Activated CD8-positive, alpha-beta T cell treated with anti-CD3 and anti-CD28 coated beads, Interleukin-2, amount 10 ng/mL, durations not matched to agents 7 days and 5 days (primary cell): ENCODE measurements around the gene DENND4B. TPM values are rescaled to one million over a fixed set of nuclear protein-coding genes. Genes with fewer than 3 reads are reported as not detected.

Source experiments
- ATAC-seq: fragments of 150-1000 bp; cut with Tn5 transposase; one replicate; pipeline ENCODE4 v1.10.0; 2021; ENCODE audit warnings: moderate library complexity
- CTCF ChIA-PET: fragments of 350-600 bp; sonication (Branson Sonifier 250); formaldehyde crosslinking; loops from one replicate; lab custom pipeline; 2021; ENCODE audit warnings: antibody characterized with exemption; lab: Charles Lee
- POLR2A ChIA-PET: fragments of 350-600 bp; sonication (Branson Sonifier 250); formaldehyde crosslinking; loops from one replicate; lab custom pipeline; 2021; ENCODE audit warnings: antibody characterized with exemption; lab: Charles Lee
- DNase-seq: peaks from one replicate; pipeline ENCODE4 v3.0.0-alpha.2; 2020
- H3K27ac Mint-ChIP-seq: one replicate; pipeline ENCODE4 v1.8.0; 2021; ENCODE audit warnings: mild to moderate bottlenecking, mixed read lengths
- H3K27me3 Mint-ChIP-seq: one replicate; pipeline ENCODE4 v1.8.0; 2021; ENCODE audit warnings: low read depth, mixed read lengths
- H3K36me3 Mint-ChIP-seq: one replicate; pipeline ENCODE4 v1.8.0; 2021; ENCODE audit warnings: low read depth, mixed read lengths
- H3K4me1 Mint-ChIP-seq: one replicate; pipeline ENCODE4 v1.8.0; 2021; ENCODE audit warnings: low read depth, mixed read lengths
- H3K4me3 Mint-ChIP-seq: one replicate; pipeline ENCODE4 v1.8.0; 2021; ENCODE audit warnings: mild to moderate bottlenecking, mixed read lengths
- H3K9me3 Mint-ChIP-seq: one replicate; pipeline ENCODE4 v1.8.0; 2022; ENCODE audit warnings: mixed read lengths; ENCODE audit not compliant: insufficient read depth
- total RNA-seq, 2 experiments: library from RNA; stranded (reverse); gene quantifications; one replicate each; pipeline ENCODE4 v1.2.3, GENCODE V29; 2021

The DENND4B gene
- total RNA-seq, 2 experiments from 2014 or later, result 140 to 143 TPM

- H3K27ac Mint-ChIP-seq, result peak overlapping the region; percentile 93
- DNase-seq (no peak), ATAC-seq (no peak)
- peak overlapping the region; percentile 86 for H3K4me3 Mint-ChIP-seq
- peaks cover 19% of the 10 kb centered on the region for H3K36me3 Mint-ChIP-seq
- H3K9me3 Mint-ChIP-seq, result no peaks in the 10 kb centered on the region
- no peaks in the 10 kb centered on the region for H3K27me3 Mint-ChIP-seq
- H3K4me1 Mint-ChIP-seq, result peaks cover 61% of the 10 kb centered on the region
- ChIA-PET POLR2A (interaction anchor here (1.2 to 4.1 kb wide), 6 partner anchors 9 to 46 kb away, joined by 3 to 62 read pairs (median 24); partner anchors contain the start of genes CRTC2, DENND4B, GATAD2B and JTB), CTCF (interaction anchor here (0.8 to 7.4 kb wide), 8 partner anchors 9 to 213 kb away, joined by 3 to 109 read pairs (median 6); partner anchors contain the start of genes CRTC2, JTB, RAB13 and RPS27)
Observed at GRCh38 chr1:153968408-153968807, 21.9 kb upstream of the DENND4B start.

GRCh38 chr1:153968000-153968363 is 21.5 kb upstream of the DENND4B start:
- DNase-seq (no peak), ATAC-seq (no peak)
- ChIA-PET CTCF (interaction anchor here (0.8 to 7.4 kb wide), 12 partner anchors 9 to 296 kb away, joined by 3 to 109 read pairs (median 4); partner anchors contain the start of genes CRTC2, DENND4B, GATAD2B and JTB), POLR2A (interaction anchor here (0.6 to 4.1 kb wide), 23 partner anchors 9 to 428 kb away, joined by 3 to 62 read pairs (median 5); partner anchors contain the start of genes CRTC2, DENND4B, GATAD2B and JTB)
- H3K27me3 Mint-ChIP-seq, result no peaks in the 10 kb centered on the region
- peak overlapping the region; percentile 86 for H3K4me3 Mint-ChIP-seq
- no peaks in the 10 kb centered on the region for H3K9me3 Mint-ChIP-seq
- peak overlapping the region; percentile 93 for H3K27ac Mint-ChIP-seq
- H3K36me3 Mint-ChIP-seq, result peaks cover 14% of the 10 kb centered on the region
- peaks cover 58% of the 10 kb centered on the region for H3K4me1 Mint-ChIP-seq

- Mint-ChIP-seq H3K4me3 (peak within 1 kb of the TSS; percentile 86), H3K4me1 (peaks cover 58% of the 10 kb centered on the region), H3K36me3 (peaks cover 8% of the 10 kb centered on the region), H3K27me3 (no peaks in the 10 kb centered on the region), H3K9me3 (no peaks in the 10 kb centered on the region), H3K27ac (peak within 1 kb of the TSS; percentile 93)
- DNase-seq (peak; percentile 91), ATAC-seq (peak; percentile 88)
- ChIA-PET POLR2A (interaction anchor here (0.6 to 4.1 kb wide), 27 partner anchors 10 to 796 kb away, joined by 3 to 62 read pairs (median 4); partner anchors contain the start of genes CHTOP, CRTC2, DENND4B and GATAD2B), CTCF (interaction anchor here (0.8 to 7.4 kb wide), 12 partner anchors 10 to 295 kb away, joined by 3 to 109 read pairs (median 6); partner anchors contain the start of genes CRTC2, DENND4B, GATAD2B and JTB)
Observed at GRCh38 chr1:153967107-153967999, 20.8 kb upstream of the DENND4B start, which contains the start of gene CREB3L4. Gene CREB3L4 (plus strand): TSS chr1:153967902. CDS start chr1:153968526, 624 bp downstream.

- POLR2A ChIA-PET, result interaction anchor here (0.6 to 2.8 kb wide), 8 partner anchors 9 to 312 kb away, joined by 3 to 23 read pairs (median 4); partner anchors contain the start of genes DENND4B and JTB
- Mint-ChIP-seq H3K4me1 (peaks cover 69% of the 10 kb centered on the region), H3K4me3 (peak overlapping the region; percentile 75), H3K36me3 (peaks cover 18% of the 10 kb centered on the region), H3K27ac (peak overlapping the region; percentile 76), H3K27me3 (no peaks in the 10 kb centered on the region), H3K9me3 (no peaks in the 10 kb centered on the region)
- CTCF ChIA-PET, result interaction anchor here (1.9 to 7.4 kb wide), 5 partner anchors 13 to 167 kb away, joined by 9 to 109 read pairs (median 25); partner anchors contain the start of genes DENND4B, JTB and RAB13
- DNase-seq (no peak), ATAC-seq (no peak)
Observed at GRCh38 chr1:153963850-153964331, 17.4 kb upstream of the DENND4B start.

DNA sequence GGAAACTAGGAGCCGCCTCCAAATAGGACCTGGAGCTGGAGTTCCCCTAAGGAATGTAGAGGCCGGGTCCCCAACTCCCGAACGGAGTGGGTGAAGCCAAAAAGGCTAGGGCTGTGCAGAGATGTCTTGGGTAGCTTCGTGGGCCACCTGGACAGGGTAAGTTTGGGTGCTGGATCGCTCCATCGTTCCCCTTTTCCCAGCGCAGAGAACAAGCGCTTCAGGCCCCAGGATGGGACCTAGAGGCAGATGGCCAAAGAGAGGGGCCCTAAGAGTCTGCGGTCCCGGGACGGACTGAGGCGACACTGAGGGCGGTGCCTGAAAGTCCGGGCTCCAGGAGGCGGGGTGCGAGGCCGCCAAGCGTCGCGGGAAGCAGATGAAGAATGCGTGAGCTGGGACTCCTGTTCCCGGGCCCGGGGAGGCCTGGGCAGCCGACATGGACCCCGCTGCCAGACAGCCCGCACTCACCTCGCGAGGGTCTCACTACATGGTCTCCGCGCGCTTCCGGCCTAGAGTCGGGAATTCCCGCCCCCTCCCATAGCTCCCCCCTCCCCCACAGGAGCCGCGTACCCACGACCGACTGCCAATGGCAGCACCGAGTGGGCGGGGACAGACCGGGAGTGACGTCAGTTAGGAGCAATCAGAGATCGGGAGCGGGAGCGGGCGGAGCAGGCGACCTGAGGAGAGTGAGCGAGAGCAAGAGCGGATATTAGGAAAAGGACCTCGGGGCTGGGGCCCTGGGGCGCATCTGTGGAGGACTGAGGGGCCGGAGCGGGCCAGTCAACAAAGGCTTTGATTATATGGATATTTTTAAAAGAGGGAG is 16.7 kb upstream of the DENND4B start, which contains the start of gene SLC39A1:
SLC39A1 (minus strand) TSS at position 508 of the 820 bp plus-strand sequence. CDS start 822 bp downstream, outside the sequence.
- DNase-seq, result peak; percentile 96
- Mint-ChIP-seq H3K36me3 (peaks cover 18% of the 10 kb centered on the region), H3K4me1 (peaks cover 68% of the 10 kb centered on the region), H3K4me3 (peak within 1 kb of the TSS; percentile 75), H3K27ac (peak within 1 kb of the TSS; percentile 76), H3K9me3 (no peaks in the 10 kb centered on the region), H3K27me3 (no peaks in the 10 kb centered on the region)
- ATAC-seq, result peak; percentile 66
- ChIA-PET POLR2A (interaction anchor here (0.6 to 2.8 kb wide), 13 partner anchors 9 to 329 kb away, joined by 3 to 23 read pairs (median 4); partner anchors contain the start of genes DENND4B, GATAD2B and JTB), CTCF (interaction anchor here (1.3 to 7.4 kb wide), 5 partner anchors 14 to 166 kb away, joined by 4 to 109 read pairs (median 12); partner anchors contain the start of genes DENND4B, GATAD2B, JTB and RAB13)

DNA sequence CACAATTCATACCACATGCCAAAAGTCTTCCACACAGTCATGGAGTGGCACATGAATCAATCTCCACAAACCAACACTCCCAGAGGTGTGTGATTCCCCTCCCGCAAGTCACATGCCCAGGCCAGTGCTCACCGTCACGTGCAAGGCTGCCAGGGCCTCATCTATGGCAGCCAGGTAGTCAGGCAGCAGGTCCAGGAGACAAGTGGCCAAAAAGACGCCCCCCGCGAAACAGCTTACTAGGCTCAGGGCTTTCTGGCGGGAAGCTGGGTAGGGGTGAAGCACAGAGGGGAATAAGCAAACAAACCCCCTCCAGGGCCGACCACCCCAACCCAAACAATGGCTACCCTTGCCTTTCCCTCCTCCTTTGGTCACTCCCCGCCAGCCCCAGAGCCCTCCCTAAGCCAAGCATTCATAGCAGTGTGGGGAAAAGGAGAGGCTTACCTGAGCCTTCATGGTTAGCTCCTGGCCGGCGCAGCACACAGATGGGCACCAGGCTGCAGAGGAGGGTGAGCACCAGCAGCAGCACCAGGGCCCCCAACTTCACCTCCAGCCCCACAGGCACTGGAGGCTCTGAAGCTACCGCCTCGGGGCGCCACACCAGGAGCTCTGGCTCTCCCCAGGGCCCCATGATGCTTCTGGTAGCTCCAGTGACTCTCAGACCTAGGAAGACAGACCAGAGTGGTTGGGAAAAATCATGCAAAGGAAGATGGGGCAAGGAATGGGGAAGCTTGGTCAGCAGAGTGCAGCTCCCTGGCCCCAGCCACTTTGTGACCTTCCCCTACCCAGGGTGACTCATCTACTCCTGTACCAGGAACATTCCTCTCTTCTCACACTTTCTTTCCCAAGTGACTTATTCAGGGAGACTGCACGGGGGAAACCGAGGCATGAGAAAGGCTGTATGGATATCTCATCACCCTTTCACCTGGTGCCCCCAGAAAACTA is 15.8 kb upstream of the DENND4B start:
- peaks cover 60% of the 10 kb centered on the region for H3K4me1 Mint-ChIP-seq
- no peaks in the 10 kb centered on the region for H3K27me3 Mint-ChIP-seq
- H3K4me3 Mint-ChIP-seq, result peak overlapping the region; percentile 75
- ATAC-seq (no peak), DNase-seq (no peak)
- no peaks in the 10 kb centered on the region for H3K9me3 Mint-ChIP-seq
- H3K27ac Mint-ChIP-seq, result peak overlapping the region; percentile 76
- CTCF ChIA-PET, result interaction anchor here (1.3 to 7.4 kb wide), 5 partner anchors 15 to 165 kb away, joined by 4 to 109 read pairs (median 12); partner anchors contain the start of genes DENND4B, GATAD2B, JTB and RAB13
- H3K36me3 Mint-ChIP-seq, result peaks cover 18% of the 10 kb centered on the region
- POLR2A ChIA-PET, result interaction anchor here (0.6 to 2.8 kb wide), 9 partner anchors 9 to 328 kb away, joined by 3 to 23 read pairs (median 4); partner anchors contain the start of genes DENND4B and GATAD2B

GRCh38 chr1:153961421-153961820 is 14.9 kb upstream of the DENND4B start:
- ATAC-seq (no peak), DNase-seq (no peak)
- ChIA-PET POLR2A (interaction anchor here (0.6 to 1.3 kb wide), 2 partner anchors 29 to 216 kb away, joined by 4 to 6 read pairs; partner anchors contain the start of gene RPS27), CTCF (interaction anchor here (3.4 kb wide), 1 partner anchor 16 kb away, joined by 25 read pairs; the partner anchor contains the start of gene DENND4B)
- no peaks in the 10 kb centered on the region for H3K27me3 Mint-ChIP-seq
- H3K36me3 Mint-ChIP-seq, result peaks cover 22% of the 10 kb centered on the region
- H3K9me3 Mint-ChIP-seq, result no peaks in the 10 kb centered on the region
- H3K4me1 Mint-ChIP-seq, result peaks cover 62% of the 10 kb centered on the region
- peak overlapping the region; percentile 0 for H3K27ac Mint-ChIP-seq
- H3K4me3 Mint-ChIP-seq, result no peak overlapping the region

DNA sequence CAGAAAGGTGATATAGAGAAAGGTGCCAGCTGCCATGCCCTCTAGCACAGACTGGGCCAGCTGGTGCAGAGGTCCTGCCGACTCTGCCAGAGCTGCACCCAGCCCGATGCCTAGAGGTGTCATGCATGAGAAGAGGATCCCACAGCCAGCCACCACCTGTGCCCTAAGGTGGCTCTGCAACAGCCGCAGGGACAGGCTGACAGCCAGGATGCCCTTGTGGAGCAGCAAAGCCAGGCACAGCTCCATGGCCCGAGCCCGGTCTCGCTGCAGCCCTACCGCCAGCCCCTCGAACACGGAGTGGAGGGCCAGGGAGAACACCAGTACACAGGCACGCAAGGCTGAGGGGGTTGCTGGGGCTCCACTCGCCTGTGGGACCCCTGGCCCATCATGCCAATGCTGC is 13.7 kb upstream of the DENND4B start:
- POLR2A ChIA-PET, result interaction anchor here (7.4 kb wide), 1 partner anchor 14 kb away, joined by 63 read pairs; the partner anchor contains the start of gene DENND4B
- Mint-ChIP-seq H3K27ac (no peak overlapping the region), H3K36me3 (peaks cover 20% of the 10 kb centered on the region), H3K27me3 (no peaks in the 10 kb centered on the region), H3K4me1 (peaks cover 63% of the 10 kb centered on the region), H3K4me3 (no peak overlapping the region), H3K9me3 (no peaks in the 10 kb centered on the region)
- CTCF ChIA-PET, result interaction anchor here (0.6 to 3.2 kb wide), 2 partner anchors 18 to 286 kb away, joined by 3 to 10 read pairs; partner anchors contain the start of gene JTB
- DNase-seq, result no peak
- ATAC-seq, result no peak

DNA sequence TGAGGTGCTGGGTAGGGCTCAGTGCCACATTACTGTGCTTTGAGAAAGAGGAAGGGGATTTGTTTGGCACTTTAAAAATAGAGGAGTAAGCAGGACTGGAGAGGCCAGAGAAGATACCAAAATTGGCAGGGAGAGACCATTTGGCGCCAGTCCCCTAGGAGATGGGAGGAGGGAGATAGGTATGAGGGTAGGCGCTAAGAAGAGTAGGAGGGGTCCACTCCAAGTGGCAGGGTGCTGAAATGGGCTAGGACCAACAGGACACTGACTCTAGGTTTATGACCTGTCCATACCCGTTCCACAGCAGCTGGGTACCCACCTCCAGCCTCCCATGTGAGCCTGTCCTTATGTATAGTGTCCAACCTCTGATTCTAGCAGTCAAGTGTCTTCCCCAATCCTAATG is 12.9 kb upstream of the DENND4B start:
- Mint-ChIP-seq H3K36me3 (peaks cover 25% of the 10 kb centered on the region), H3K27ac (peak overlapping the region; percentile 1), H3K4me3 (no peak overlapping the region), H3K27me3 (no peaks in the 10 kb centered on the region), H3K9me3 (no peaks in the 10 kb centered on the region), H3K4me1 (peaks cover 70% of the 10 kb centered on the region)
- no peak for ATAC-seq
- DNase-seq, result no peak
- CTCF ChIA-PET, result interaction anchor here (0.8 to 5.4 kb wide), 5 partner anchors 8 to 138 kb away, joined by 4 to 48 read pairs (median 28); partner anchors contain the start of genes CREB3L4, DENND4B, JTB and RAB13
- POLR2A ChIA-PET, result interaction anchor here (1.0 to 7.4 kb wide), 4 partner anchors 8 to 31 kb away, joined by 3 to 63 read pairs (median 20); partner anchors contain the start of genes CREB3L4, DENND4B, JTB and RPS27
